HL-60 (cell line): Measurements from ENCODE around the gene FMNL2.

ENCODE experiments used
- CTCF ChIP-seq: IDR thresholded peaks from one replicate; pipeline ENCODE4 v1.5.1; 2011; ENCODE audit warnings: low read length, control low read depth, inconsistent platforms; ENCODE audit not compliant: insufficient read depth
- GABPA ChIP-seq: IDR thresholded peaks from 2 replicates; pipeline ENCODE4 v1.6.1; 2012; ENCODE audit warnings: low read depth
- SPI1 ChIP-seq: IDR thresholded peaks from 2 replicates; pipeline ENCODE4 v1.6.1; 2012; ENCODE audit warnings: low read depth, mild to moderate bottlenecking, borderline replicate concordance

- TF ChIP-seq GABPA (no peak), SPI1 (no peak), CTCF (no peak)
Observed at GRCh38 chr2:152518034-152518433, 183.1 kb downstream of the FMNL2 start.
